ENCODE measurements around the gene LCMT1. TPM values are rescaled to one million over a fixed set of nuclear protein-coding genes. Genes with fewer than 3 reads are reported as not detected.
"Not testable (repeated sequence)": the region's sequence is repeated elsewhere in the genome, so short reads cannot be mapped to it uniquely, and the experiment has no call there.

The LCMT1 gene
- total and polyA plus RNA-seq, 2 of the 4 experiments (the other 2 are of a cell fraction), result 33.1 to 60.4 TPM

DNA sequence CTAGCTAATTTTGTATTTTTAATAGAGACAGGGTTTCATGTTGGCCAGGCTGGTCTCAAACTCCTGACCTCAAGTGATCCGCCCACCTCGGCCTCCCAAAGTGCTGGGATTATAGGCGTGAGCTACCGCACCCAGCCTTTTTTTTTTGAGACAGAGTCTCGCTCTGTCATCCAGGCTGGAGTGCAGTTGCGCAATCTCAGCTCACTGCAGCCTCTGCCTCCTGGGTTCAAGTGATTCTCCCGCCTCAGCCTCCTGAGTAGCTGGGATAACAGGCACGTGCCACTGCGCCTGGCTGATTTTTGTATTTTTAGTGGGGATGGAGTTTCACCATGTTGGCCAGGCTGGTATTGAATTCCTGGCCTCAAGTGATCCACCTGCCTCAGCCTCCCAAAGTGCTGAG, 56.4 kb downstream of the LCMT1 start:
- H3K4me3 ChIP-seq (ENCODE audit: insufficient read depth, low read depth, low read length); H3K56ac ChIP-seq (ENCODE audit: extremely low read depth, insufficient read depth, low read length); H3K9me1 ChIP-seq (ENCODE audit: insufficient read depth, low read length); H3K23ac ChIP-seq (ENCODE audit: low read depth, low read length); H3K4me2 ChIP-seq (ENCODE audit: low read depth, low read length); H2BK20ac ChIP-seq (ENCODE audit: low read depth, low read length); ATAC-seq (ENCODE audit: low read depth); H3K4me1 ChIP-seq (ENCODE audit: control insufficient read depth, insufficient read depth, low read length); CTCF ChIA-PET; H3K9me3 ChIP-seq (ENCODE audit: control insufficient read depth, insufficient read depth, low read length); intact Hi-C loops (cut with micrococcal nuclease); H4K5ac ChIP-seq (ENCODE audit: low read depth, low read length); in situ Hi-C loops (cut with MboI; ENCODE audit: low sequenced_read_pairs); DNase-seq; dilution Hi-C loops (cut with HindIII; ENCODE audit: low sequenced_read_pairs, unreplicated experiment); H3K14ac ChIP-seq (replicated peaks; ENCODE audit: low read depth, low read length); POLR2A ChIA-PET (ENCODE audit: unreplicated experiment); H4K91ac ChIP-seq (ENCODE audit: insufficient read depth, low read depth, low read length); BruUV-seq (replicated peaks); H3K27ac ChIP-seq (ENCODE audit: insufficient read depth, low read length); H3K9ac ChIP-seq (ENCODE audit: low read depth, low read length); H2BK120ac ChIP-seq (ENCODE audit: low read depth, low read length); H2AFZ ChIP-seq (replicated peaks; ENCODE audit: low read length, poor library complexity); H3K4ac ChIP-seq (ENCODE audit: low read depth, low read length); H3K18ac ChIP-seq (ENCODE audit: low read depth, low read length); H2BK15ac ChIP-seq (ENCODE audit: low read depth, low read length); H4K8ac ChIP-seq (ENCODE audit: low read depth in 2 of 2, low read length in 2 of 2); H4K20me1 ChIP-seq (ENCODE audit: insufficient read depth, low read length); H2BK5ac ChIP-seq (ENCODE audit: low read depth, low read length, poor library complexity, severe bottlenecking); H3K79me1 ChIP-seq (ENCODE audit: low read depth in 1 of 2, low read length in 2 of 2); H3K27me3 ChIP-seq (ENCODE audit: control insufficient read depth, insufficient read depth, low read length); H2AK9ac ChIP-seq (replicated peaks; ENCODE audit: low read depth, low read length, poor library complexity); H2AK5ac ChIP-seq (ENCODE audit: low read depth, low read length): not testable (repeated sequence)
- H3K36me3 ChIP-seq (ENCODE audit: control insufficient read depth, insufficient read depth, low read length), result peaks cover 44% of the 10 kb centered on the region
- 100% methylated on average over 6 of the region's 9 CpGs; no CpG with 5 or more reads in 1 of the 2 experiments for WGBS, 2 experiments (ENCODE audit: extremely low coverage in 2 of 2, insufficient read length in 1 of 2)
- TF ChIP-seq CEBPB (IDR thresholded peaks at IDR 0.05; ENCODE audit: low read depth, low read length), result peak; percentile 73

All from IMR-90 (cell line).